GM12864 (cell line): Measurements from ENCODE around the gene LY6G6C.

Experiments used
- DNase-seq: peaks from one replicate; pipeline ENCODE4 v3.0.0-alpha.2; 2011; ENCODE audit warnings: low read depth
- H3K4me3 ChIP-seq: 2 replicates; pipeline ENCODE4 v1.5.1; 2011; ENCODE audit warnings: mild to moderate bottlenecking, low read depth, low read length, control low read depth
- CTCF ChIP-seq: IDR thresholded peaks from 2 replicates; pipeline ENCODE4 v1.5.1; 2011; ENCODE audit warnings: low read depth, mild to moderate bottlenecking, moderate library complexity, low read length, control low read depth, inconsistent platforms; ENCODE audit errors: missing control alignments

Gene LY6G6C

GRCh38 chr6:31741815-31742214, 20.3 kb upstream of the LY6G6C start:
- DNase-seq: no peak
- no peak overlapping the region for H3K4me3 ChIP-seq
- no peak for TF ChIP-seq CTCF

- H3K4me3 ChIP-seq: peak overlapping the region; percentile 75
- DNase-seq: no peak
- TF ChIP-seq CTCF: no peak
Observed at GRCh38 chr6:31740397-31741223, 19.1 kb upstream of the LY6G6C start.

GRCh38 chr6:31739639-31740396, 18.3 kb upstream of the LY6G6C start, which contains the start of gene MSH5:
Gene MSH5, plus strand, starts transcription at chr6:31740005. Its CDS starts 462 bp downstream, at chr6:31740467.
- TF ChIP-seq CTCF: no peak
- peak within 1 kb of the TSS; percentile 75 for H3K4me3 ChIP-seq
- peak; percentile 97 for DNase-seq

- peak overlapping the region; percentile 31 for H3K4me3 ChIP-seq
- peak; percentile 11 for TF ChIP-seq CTCF
- DNase-seq: peak; percentile 77
Observed at GRCh38 chr6:31737991-31738979, 16.7 kb upstream of the LY6G6C start.

GRCh38 chr6:31737315-31737990, 15.9 kb upstream of the LY6G6C start:
- no peak for DNase-seq
- no peak for TF ChIP-seq CTCF
- H3K4me3 ChIP-seq: peak overlapping the region; percentile 11; the same call in 1 of the 2 replicates
